ENCODE data around the gene ATP8B1. TPM values are rescaled to one million over a fixed set of nuclear protein-coding genes. Genes with fewer than 3 reads are reported as not detected.
"Not testable (repeated sequence)": the region's sequence is repeated elsewhere in the genome, so short reads cannot be mapped to it uniquely, and the experiment has no call there.

The ATP8B1 gene
- 7.8 TPM for total RNA-seq
- long read RNA-seq, partial matches to known transcripts: 3 of 28 reads
- long read RNA-seq, other reads (novel, unspliced or antisense): 25 of 28 reads

DNA sequence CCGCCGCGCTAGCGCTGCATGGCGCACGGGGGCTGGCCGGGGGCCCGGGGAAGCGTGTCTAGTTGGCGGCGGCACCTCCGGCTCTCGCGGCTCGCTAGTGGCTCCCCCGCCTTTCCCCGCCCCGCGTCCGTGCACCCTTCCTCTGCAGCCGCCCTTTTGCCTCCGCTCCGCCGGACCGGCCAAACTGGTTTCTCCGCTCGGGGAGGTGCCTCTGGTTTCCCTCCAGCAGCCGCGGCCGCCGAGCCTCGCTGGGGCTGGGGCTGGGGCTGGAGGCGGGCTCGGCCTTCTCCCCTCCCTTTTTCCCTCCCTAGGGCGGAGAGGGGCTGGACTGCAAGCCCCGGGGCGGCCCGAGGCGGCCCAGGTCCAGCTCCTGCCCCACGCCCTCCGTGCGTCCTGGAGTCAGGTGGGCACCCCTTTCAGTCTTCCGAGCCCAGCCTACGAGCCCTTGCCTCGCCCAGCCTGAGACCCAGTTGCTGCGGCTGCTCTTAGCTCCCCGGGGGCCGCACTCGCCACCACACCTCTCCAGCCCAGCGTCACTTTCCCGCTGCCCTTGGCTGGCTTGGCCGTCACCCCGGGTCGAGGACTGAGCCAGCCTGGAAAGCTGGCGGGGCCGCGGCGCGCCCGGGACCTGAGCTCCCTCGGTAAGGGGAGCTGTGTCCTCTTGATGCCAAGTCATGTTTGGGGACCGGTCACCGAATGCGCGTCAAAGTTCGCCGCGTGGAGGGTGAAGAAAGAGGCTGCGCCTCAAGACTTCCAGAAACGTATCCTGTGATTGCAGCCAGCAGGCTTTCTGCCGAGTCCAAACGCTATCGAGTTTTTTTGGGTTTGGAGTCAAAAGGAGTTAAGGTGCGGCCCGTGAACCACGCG lies at the start of gene ATP8B1:
ATP8B1 (minus strand) TSS at position 213 of the 867 bp plus-strand sequence. CDS start 71,508 bp downstream, outside the sequence.
- peak; percentile 93 for DNase-seq (ENCODE audit: low spot score)

DNA sequence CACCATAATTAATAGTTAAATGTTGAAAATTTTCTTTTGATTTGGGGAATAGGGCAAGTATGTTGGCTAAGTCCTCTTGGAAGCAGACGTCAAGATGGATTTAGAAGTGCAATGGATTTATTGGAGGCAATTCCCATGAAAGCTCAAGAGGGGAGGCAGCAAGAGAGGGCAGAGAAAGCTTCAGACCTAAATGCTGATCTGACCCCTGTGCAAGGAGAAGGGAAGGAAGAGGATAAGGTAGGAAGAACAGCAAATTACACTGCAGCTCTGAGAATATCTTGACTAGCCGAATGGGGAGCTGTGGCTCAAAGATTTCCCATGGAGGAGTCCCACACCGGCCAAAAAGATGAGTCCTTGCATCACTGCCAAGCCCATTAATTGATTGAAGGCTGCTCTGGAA lies 46.9 kb upstream of the ATP8B1 start:
- no peak for DNase-seq (ENCODE audit: low spot score)

DNA sequence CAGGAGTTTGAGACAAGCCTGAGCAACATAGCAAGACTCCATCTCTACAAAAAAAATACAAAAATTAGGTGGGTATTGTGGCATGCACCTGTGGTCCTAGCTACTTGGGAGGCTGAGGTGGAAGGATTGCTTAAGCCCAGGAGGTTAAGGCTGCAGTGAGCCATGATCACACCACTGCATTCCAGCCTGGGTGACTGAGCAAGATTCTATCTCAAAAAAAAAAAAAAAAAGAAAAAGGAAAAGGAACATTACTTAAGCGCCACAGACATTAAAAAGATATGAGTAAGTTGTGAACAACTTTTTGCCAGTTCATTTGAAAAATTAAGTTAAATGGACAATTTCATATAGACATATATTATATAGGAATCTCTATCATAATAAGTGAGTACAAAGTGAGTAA lies 45.3 kb upstream of the ATP8B1 start:
- not testable (repeated sequence) for DNase-seq (ENCODE audit: low spot score)

GRCh38 chr18:57847431-57847830 lies 44.3 kb upstream of the ATP8B1 start:
- not testable (repeated sequence) for DNase-seq (ENCODE audit: low spot score)

DNA sequence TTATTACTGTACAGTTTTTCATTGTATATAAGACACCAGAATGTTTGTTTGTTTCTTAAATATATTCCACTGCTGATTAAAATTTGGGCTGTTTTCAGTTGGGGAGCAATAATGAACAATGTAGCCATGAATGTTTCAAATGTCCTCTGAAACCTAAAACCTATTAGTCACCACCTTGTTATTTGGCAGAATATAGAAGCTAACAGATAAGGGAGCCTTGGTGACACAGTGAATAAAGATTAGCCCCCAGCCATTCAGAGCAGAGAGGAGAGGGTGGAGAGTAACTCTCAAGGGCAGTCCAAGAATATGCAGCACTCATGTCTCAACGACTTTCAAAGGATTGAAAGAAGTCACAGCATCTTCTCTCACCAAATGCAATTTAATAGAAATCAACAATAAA lies 43.1 kb upstream of the ATP8B1 start:
- DNase-seq (ENCODE audit: low spot score): no peak

- no peak for DNase-seq (ENCODE audit: low spot score)
These were observed 42.5 kb upstream of the ATP8B1 start for GRCh38 chr18:57845605-57846074.

- DNase-seq (ENCODE audit: low spot score): no peak
These were observed 41.2 kb upstream of the ATP8B1 start for GRCh38 chr18:57844319-57844718.

DNA sequence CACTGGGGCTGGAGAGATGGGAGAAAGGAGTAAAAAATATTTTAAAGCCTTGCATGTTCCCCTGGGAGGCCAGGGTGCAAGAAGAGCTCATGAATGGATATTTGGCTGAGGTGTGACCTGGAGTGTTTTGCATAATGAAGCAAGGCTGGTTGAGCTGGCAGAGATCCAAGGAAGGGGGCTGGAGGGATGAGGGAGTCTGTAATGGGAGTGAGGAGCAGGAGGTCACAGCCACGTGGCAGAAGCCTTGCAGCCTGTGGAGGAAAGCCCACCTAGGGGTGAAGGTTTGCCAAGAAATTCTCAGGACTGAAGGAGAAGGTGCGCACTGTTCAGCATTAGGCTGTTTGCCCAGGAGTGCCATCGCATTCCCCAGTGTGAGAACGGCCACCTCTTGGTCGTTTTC lies 40.3 kb upstream of the ATP8B1 start:
- no peak for DNase-seq (ENCODE audit: low spot score)

DNA sequence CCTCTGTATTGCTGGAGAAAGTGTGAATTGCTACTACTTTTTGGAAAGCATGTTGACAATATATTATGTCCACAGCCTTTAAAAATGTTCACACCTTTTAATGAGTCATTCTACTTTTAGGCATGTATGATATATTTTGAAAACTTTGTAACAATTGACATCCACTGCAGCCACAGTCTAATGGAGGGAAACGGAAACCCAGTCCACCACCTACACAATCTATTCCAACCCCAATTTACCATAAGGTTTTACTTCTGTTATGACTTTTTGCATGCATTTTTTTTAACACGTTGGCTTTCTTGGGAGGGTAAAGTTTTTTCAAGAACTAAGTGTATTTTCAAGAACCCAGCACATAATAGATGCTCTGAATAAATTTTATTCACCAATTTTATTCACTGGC lies 38.5 kb upstream of the ATP8B1 start:
- DNase-seq (ENCODE audit: low spot score): no peak

GRCh38 chr18:57839942-57840381 lies 36.8 kb upstream of the ATP8B1 start:
- no peak for DNase-seq (ENCODE audit: low spot score)

- DNase-seq (ENCODE audit: low spot score): no peak
These were observed 34.9 kb upstream of the ATP8B1 start for GRCh38 chr18:57837917-57838548.

DNA sequence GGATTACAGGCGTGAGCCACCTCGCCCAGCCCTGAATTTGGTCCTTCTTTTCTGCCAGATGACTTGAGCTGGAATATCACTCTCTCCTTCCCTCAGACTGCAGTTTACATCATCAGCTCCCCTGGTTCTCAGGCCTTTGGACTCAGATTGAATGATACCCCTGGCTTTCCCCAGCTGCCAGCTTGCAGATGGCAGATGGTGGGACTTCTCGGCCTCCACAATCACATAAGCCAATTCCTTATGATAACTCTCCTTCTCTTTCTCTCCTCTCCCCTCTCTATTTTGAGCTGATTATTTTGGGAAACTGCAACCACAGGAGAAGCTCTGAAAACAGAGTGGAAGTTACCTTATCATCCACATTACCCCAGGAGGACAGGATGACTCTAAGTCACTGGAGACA lies 33.4 kb upstream of the ATP8B1 start:
- no peak for DNase-seq (ENCODE audit: low spot score)

DNA sequence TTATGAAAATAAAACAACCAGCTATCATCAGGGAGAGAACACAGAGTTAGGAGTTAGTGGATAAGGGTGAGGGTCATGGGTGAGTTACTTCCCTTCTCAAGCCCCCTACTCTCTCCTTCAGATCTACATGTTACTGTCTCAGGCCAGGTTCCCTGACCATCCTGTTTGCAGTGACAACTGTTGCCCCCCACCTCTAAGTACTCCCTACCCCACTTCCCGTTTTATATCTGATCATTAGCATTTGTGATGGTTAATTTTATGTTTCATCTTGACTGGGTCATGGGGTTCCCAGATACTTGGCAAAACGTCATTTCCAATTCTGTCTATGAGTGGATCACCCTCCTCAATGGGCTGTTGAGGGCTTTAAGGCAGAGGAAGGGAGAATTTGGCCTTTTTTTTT lies 32.8 kb upstream of the ATP8B1 start:
- no peak for DNase-seq (ENCODE audit: low spot score)

- DNase-seq (ENCODE audit: low spot score): no peak
These were observed 31.5 kb upstream of the ATP8B1 start for GRCh38 chr18:57834616-57835015.

- DNase-seq (ENCODE audit: low spot score): no peak
These were observed 30.5 kb upstream of the ATP8B1 start for GRCh38 chr18:57833441-57834101.

GRCh38 chr18:57832730-57833129 lies 29.6 kb upstream of the ATP8B1 start:
- DNase-seq (ENCODE audit: low spot score): no peak

DNA sequence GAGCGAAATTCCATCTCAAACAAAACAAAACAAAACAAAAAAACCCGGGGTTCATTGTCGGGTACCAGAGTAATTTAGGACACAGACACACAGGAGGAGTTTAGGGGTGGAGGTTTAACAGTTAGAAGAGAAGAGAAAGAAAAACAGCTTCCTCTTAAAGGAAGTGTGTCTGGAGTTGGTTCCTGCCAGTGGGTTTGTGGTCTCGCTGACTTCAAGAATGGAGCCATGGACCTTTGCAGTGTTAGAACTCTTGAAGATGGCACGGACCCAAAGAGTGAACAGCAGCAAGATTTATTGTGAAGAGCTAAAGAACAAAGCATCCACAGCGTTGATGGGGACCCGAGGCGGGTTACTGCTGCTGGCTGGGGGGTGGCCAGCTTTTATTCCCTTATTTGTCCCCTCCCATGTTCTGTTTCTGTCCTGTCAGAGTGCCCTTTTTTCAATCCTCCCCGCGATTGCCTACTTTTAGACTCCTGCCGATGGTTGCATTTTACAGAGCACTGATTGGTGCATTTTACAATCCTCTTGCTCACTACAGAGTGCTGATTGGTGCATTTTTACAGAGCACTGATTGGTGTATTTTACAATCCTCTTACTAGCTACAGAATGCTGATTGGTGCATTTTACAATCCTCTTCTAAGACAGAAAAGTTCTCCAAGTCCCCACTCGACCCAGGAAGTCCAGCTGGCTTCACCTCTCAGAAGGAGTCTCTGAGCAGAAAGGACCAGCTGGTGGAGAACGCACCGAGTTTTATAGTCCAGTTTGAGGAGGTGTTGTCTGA lies 28.7 kb upstream of the ATP8B1 start:
- DNase-seq (ENCODE audit: low spot score): no peak

- DNase-seq (ENCODE audit: low spot score): no peak
These were observed 24.5 kb upstream of the ATP8B1 start for GRCh38 chr18:57827646-57828045.

DNA sequence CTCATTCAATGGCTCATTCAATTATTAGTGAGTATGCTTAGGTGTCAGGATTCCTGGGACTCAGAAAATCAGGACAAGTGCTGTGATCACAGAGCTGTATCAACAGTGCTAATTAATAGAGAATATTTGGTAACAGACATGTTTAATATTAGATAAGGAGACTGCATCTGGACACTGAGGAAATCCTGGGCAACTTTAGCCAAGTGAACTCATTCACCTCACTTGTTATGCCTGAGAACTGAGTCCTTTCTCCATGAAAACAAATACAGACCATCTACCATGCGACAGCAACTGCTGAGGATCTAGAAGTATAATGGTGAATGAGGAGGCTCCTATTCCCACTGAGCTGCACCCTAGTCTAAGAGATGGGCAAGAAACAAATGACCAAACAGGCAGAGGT lies 23.1 kb upstream of the ATP8B1 start:
- no peak for DNase-seq (ENCODE audit: low spot score)

GRCh38 chr18:57820583-57820982 lies 17.5 kb upstream of the ATP8B1 start:
- not testable (repeated sequence) for DNase-seq (ENCODE audit: low spot score)
